K562 (cell line): ENCODE data around the gene SH3D21. TPM values are rescaled to one million over a fixed set of nuclear protein-coding genes. Genes with fewer than 3 reads are reported as not detected.

Experiments used
- ATAC-seq: fragments of 200-7000 bp; cut with Tn5 transposase; 3 replicates; pipeline ENCODE4 v1.9.1; 2020; ENCODE audit warnings: moderate library complexity
- BruUV-seq: library from RNA; stranded (reverse); fragments of 400-500 nt; replicated peaks from 2 replicates; lab custom pipeline; 2021; lab: Mats Ljungman, UMichigan
- CTCF ChIA-PET: fragments of 300-600 bp; formaldehyde crosslinking; extraction: SDS; loops from one replicate; lab custom pipeline; 2021; ENCODE audit warnings: low intra/inter-chr PET ratio; lab: Yijun Ruan, JAX
- POLR2A ChIA-PET: fragments of 300-600, 350-650 bp; sonication (Branson Sonifier 250); formaldehyde crosslinking; extraction: SDS; loops from one replicate; lab custom pipeline; 2021; ENCODE audit warnings: antibody characterized with exemption, inconsistent platforms; lab: Yijun Ruan, JAX
- DNase-seq, 4 experiments: peaks; one replicate each; pipeline versions ENCODE4 v3.0.0 to v3.0.0-alpha.2; 2011 to 2018; ENCODE audit warnings: low spot score in 3 of 4, mixed read lengths in 3 of 4; ENCODE audit errors: extremely low read depth in 1 of 4
- FAIRE-seq: peaks from 2 replicates; lab custom pipeline; 2011; peaks lifted over from hg19 to GRCh38; lab: Jason Lieb, UNC
- H2AFZ ChIP-seq: 2 replicates; pipeline ENCODE4 v1.6.0; 2011; ENCODE audit warnings: low read depth, low read length, control low read depth, inconsistent platforms
- H3K27ac ChIP-seq: fragments of 200-600 bp; 3 replicates; pipeline ENCODE4 v1.8.0; 2011; ENCODE audit warnings: low read depth, mild to moderate bottlenecking, control low read depth, inconsistent platforms, low read length, moderate library complexity, mixed read lengths; ENCODE audit errors: extremely low read depth
- H3K27me3 ChIP-seq, 2 experiments: fragments of 300-600 bp in 1 of 2; 2 replicates in 1 of 2; 3 replicates in 1 of 2; pipeline versions ENCODE4 v1.6.0 to v1.8.0; 2011; ENCODE audit warnings: inconsistent platforms in 2 of 2, low read length in 2 of 2, mild to moderate bottlenecking in 1 of 2, mixed read lengths in 1 of 2, moderate library complexity in 1 of 2; ENCODE audit not compliant: control insufficient read depth in 2 of 2, insufficient read depth in 2 of 2
- H3K36me3 ChIP-seq: fragments of 300-600 bp; 3 replicates; pipeline ENCODE4 v1.8.0; 2011; ENCODE audit warnings: mild to moderate bottlenecking, low read length, inconsistent platforms; ENCODE audit not compliant: control insufficient read depth, insufficient read depth
- H3K4me1 ChIP-seq, 2 experiments: fragments of 200-600 bp in 1 of 2; replicated peaks in 1 of 2; 2 replicates in 1 of 2; 3 replicates in 1 of 2; pipeline versions ENCODE4 v1.5.1 to v1.8.0; 2011; ENCODE audit warnings: inconsistent platforms in 2 of 2, low read length in 2 of 2, mild to moderate bottlenecking in 1 of 2, mixed read lengths in 1 of 2, moderate library complexity in 1 of 2; ENCODE audit not compliant: control insufficient read depth in 2 of 2, insufficient read depth in 2 of 2
- H3K4me2 ChIP-seq: 2 replicates; pipeline ENCODE4 v1.6.1; 2011; ENCODE audit warnings: low read length, control low read depth, inconsistent platforms, mixed read lengths; ENCODE audit not compliant: insufficient read depth
- H3K4me3 ChIP-seq: fragments of 200-600 bp; sonication (generic), shearing (Covaris generic); 2 replicates; pipeline ENCODE4 v1.5.1; 2016; ENCODE audit warnings: control low read depth, inconsistent platforms
- H3K79me2 ChIP-seq: fragments of 200-600 bp; 3 replicates; pipeline ENCODE4 v1.8.0; 2011; ENCODE audit warnings: low read length, inconsistent platforms; ENCODE audit not compliant: control insufficient read depth, insufficient read depth
- H3K9ac ChIP-seq, 2 experiments: 2 replicates each; pipeline versions ENCODE4 v1.6.0 to v1.6.1; 2011; ENCODE audit warnings: low read depth in 2 of 2, low read length in 2 of 2, control low read depth in 1 of 2, inconsistent platforms in 1 of 2, mild to moderate bottlenecking in 1 of 2, mixed read lengths in 1 of 2; ENCODE audit not compliant: insufficient read depth in 1 of 2
- H3K9me1 ChIP-seq: one replicate; pipeline ENCODE4 v1.6.0; 2011; ENCODE audit warnings: inconsistent platforms, mild to moderate bottlenecking, low read length, moderate library complexity; ENCODE audit not compliant: control insufficient read depth, insufficient read depth
- H3K9me3 ChIP-seq: replicated peaks from 2 replicates; pipeline ENCODE4 v1.5.1; 2011; ENCODE audit warnings: low read depth, low read length, inconsistent platforms; ENCODE audit not compliant: control insufficient read depth, insufficient read depth
- H4K20me1 ChIP-seq: replicated peaks from 2 replicates; pipeline ENCODE4 v1.6.1; 2011; ENCODE audit warnings: low read length, inconsistent platforms, mixed read lengths; ENCODE audit not compliant: control insufficient read depth, insufficient read depth
- E2F6 ChIP-seq, 2 experiments: IDR thresholded peaks; 2 replicates each; pipeline ENCODE4 v1.6.1; 2011; ENCODE audit warnings: borderline replicate concordance in 1 of 2, control low read depth in 1 of 2, low read depth in 1 of 2, low read length in 1 of 2, mild to moderate bottlenecking in 1 of 2, mixed read lengths in 1 of 2, moderate library complexity in 1 of 2; ENCODE audit not compliant: insufficient read depth in 1 of 2, insufficient read length in 1 of 2, poor library complexity in 1 of 2, severe bottlenecking in 1 of 2; ENCODE audit errors: extremely low read depth in 1 of 2
- NFIC ChIP-seq: fragments of 450-650 bp; IDR thresholded peaks from 2 replicates; pipeline ENCODE4 v1.6.1; 2017; ENCODE audit warnings: mild to moderate bottlenecking, inconsistent platforms
- whole genome bisulfite sequencing: fragments of 100-300 bp; shearing (Covaris generic); methylation state at CpG from one replicate; pipeline ENCODE4 v1.1.6; 2016; ENCODE audit warnings: low coverage, mixed read lengths; ENCODE audit not compliant: insufficient coverage; ENCODE audit errors: missing lambda C conversion rate; 5-methylcytosine and 5-hydroxymethylcytosine counted together
- in situ Hi-C: fragments of 300-500 bp; cut with MboI; formaldehyde crosslinking; loops from 4 replicates; pipeline ENCODE4 v1.15.0; 2018; ENCODE audit warnings: inconsistent platforms, mixed read lengths
- intact Hi-C: fragments of 100-400 bp; cut with micrococcal nuclease; formaldehyde crosslinking; loops from 2 replicates; pipeline ENCODE4 v1.14.2; 2022
- polyA plus RNA-seq, 8 experiments: library from polyadenylated mRNA; depleted of rRNA in 4 of 8; stranded (reverse) in 5 of 8; unstranded in 3 of 8; fragments of >200 nt; fragmentation: Nextera tagmentation in 2 of 8; fragmentation: Illumina TruSeq in 1 of 8; extraction: Ambion mirVana in 2 of 8; extraction: Trizol in 1 of 8; gene quantifications; 2 replicates each; pipeline versions ENCODE4 v1.2.1 to v1.2.3, GENCODE V29; 2011 to 2014; ENCODE audit warnings: inconsistent platforms in 1 of 8, missing spikeins in 1 of 8
- total RNA-seq, 7 experiments: library from RNA; depleted of rRNA in 6 of 7; stranded (reverse); fragments of >200 nt in 6 of 7; fragmentation: Illumina TruSeq in 2 of 7; extraction: Trizol in 2 of 7; gene quantifications; 2 replicates each; pipeline versions ENCODE4 v1.2.1 to v1.2.3, GENCODE V29; 2011 to 2021; ENCODE audit warnings: low replicate concordance in 1 of 7

SH3D21 gene
- total and polyA plus RNA-seq, 9 of the 15 experiments (the other 6 are each of a cell fraction or from before 2014, with no cell fraction given): 0.01 to 4.7 (median 1.8) TPM

- CTCF ChIA-PET: no interaction called here
Measured at GRCh38 chr1:36326499-36326898, 20.3 kb downstream of the SH3D21 start.

More at GRCh38 chr1:36326499-36326898, 20.3 kb downstream of the SH3D21 start:
- 49% methylated on average over 6 of the region's 6 CpGs for WGBS
- Histone ChIP-seq H3K4me1 (peaks cover 31 to 53% of the 10 kb centered on the region in 2 experiments), H3K79me2 (peaks cover 14% of the 10 kb centered on the region; the same call in 2 of the 3 replicates), H4K20me1 (no peaks in the 10 kb centered on the region), H3K36me3 (peaks cover 4% of the 10 kb centered on the region; the same call in 1 of the 3 replicates), H2AFZ (no peak overlapping the region), H3K4me2 (no peak overlapping the region), H3K4me3 (no peak overlapping the region), H3K9ac (peak overlapping the region in 1 of 2 experiments; percentile 23; a peak in 1 of 4 replicates), H3K27me3 (no peaks in the 10 kb centered on the region)
- no TSS peak for BruUV-seq
- peak in 3 of 4 experiments; percentile 43 to 54 (median 54) for DNase-seq
- POLR2A ChIA-PET: interaction anchor here (0.6 to 1.3 kb wide), 4 partner anchors 18 to 102 kb away, joined by 3 to 4 read pairs (median 4); no protein-coding TSS in a partner anchor
- in situ Hi-C loops: no loop called here
- TF ChIP-seq NFIC: peak; percentile 94
- TF ChIP-seq E2F6 (IDR thresholded peaks at IDR 0.05; ENCODE audit: borderline replicate concordance in 1 of 2, extremely low read depth in 1 of 2, insufficient read depth in 1 of 2, insufficient read length in 1 of 2, low read depth in 1 of 2, low read length in 1 of 2, poor library complexity in 1 of 2, severe bottlenecking in 1 of 2): no peak
- TF ChIP-seq, all 486 proteins: peak for 1
- Histone ChIP-seq H3K9me1 (no peaks in the 10 kb centered on the region), H3K9me3 (no peaks in the 10 kb centered on the region), H3K27ac (no peak overlapping the region)
- intact Hi-C loops: loop anchor here (10.0 kb wide), 1 partner anchor 442 kb away; the partner anchor contains the start of gene AGO1
- no peak for FAIRE-seq
- ATAC-seq: no peak
